ENCODE data around the gene RNU2-63P. TPM values are rescaled to one million over a fixed set of nuclear protein-coding genes. Genes with fewer than 3 reads are reported as not detected.
"Not testable (repeated sequence)": the region's sequence is repeated elsewhere in the genome, so short reads cannot be mapped to it uniquely, and the experiment has no call there.

The RNU2-63P gene
- total RNA-seq (2014; rRNA removed; shearing (Covaris generic)) = 78.3 and 129 TPM in 2 replicates
- not detected in 2 replicates for polyA plus RNA-seq (2015; cell fraction: cytosol; rRNA removed)
- not detected in 2 replicates for polyA plus RNA-seq (2015; cell fraction: nucleus; rRNA removed)

DNA sequence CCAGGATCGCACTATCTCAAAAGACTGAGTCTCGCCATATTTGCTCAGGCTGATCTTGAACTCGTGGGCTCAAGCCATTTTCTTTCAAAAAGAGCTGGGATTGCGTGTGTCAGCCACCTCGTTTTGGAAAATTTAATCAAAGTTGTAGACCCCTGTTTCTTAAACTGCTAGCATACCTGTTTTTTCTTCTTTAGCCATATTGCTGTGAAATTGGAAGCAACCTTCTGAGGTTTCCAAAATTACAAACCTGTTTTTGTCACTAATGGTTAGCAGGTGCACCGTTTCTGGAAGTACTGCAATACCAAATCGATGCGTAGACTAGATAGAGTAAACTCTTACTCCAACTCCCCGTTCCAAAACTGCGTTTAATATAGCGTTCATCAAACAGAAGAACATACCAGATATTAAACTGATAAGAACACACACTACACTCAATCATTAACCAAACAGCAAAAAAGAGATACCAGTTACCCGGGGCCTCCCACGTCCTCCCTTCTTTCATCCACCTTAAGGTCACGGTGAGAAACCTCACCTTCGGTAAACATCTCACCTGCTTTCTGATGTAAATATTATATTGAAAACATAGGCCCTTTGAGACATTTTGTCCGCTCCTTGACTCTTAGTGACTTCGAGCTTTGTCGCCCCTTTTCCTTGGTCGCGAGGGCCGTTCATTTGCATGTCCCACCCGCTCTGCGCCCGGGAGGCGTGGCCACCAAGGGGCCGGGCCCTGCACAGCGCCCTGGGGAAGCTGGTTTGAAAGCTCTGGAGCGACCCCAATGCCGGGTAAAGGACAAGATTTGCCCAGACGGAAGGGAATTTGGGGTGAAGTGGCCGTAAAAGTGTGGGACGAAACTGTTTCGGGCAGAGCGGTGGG, at the start of gene RNU2-63P:
Gene RNU2-63P, minus strand, starts transcription at position 462 of the 874 bp plus-strand sequence.
- DNase-seq (ENCODE audit: low read depth) = peak; percentile 98

DNA sequence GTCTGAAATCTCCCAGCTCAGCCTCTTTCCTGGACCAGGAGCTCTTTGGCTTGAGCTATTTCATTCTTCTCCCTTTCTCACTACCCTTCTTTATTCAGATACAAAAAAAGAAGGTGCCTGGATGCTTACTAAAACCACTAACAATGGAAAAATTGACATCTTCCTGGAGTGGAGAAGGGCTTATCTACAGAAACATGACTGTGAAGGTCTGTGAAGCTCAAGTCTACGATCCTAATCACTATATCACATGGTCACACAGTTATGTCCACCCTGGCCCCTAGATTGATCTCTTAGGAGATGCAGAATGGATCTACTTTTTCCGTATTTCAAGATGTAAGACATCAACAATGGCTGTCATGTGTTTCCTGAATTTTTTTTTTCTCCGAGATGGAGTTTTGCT, 44.9 kb upstream of the RNU2-63P start:
- DNase-seq (ENCODE audit: low read depth) = no peak

DNA sequence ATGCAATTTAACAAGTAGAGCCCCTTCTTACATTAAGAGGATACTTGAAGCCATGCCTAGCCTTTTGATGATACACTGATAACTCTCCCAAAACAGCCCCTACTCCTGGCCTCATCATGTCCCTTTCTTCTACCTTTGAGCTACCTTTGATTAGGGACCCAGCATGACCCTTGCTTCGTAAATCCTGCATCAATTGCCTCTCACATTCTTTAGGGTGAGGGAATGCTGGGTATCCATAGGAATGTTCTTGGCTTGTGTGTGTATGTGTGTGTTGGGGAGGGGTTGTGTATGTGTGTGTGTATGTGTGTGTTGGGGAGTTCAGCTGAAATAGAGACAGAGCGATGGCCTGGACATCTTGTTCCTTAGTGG, 44.5 kb upstream of the RNU2-63P start:
- DNase-seq (ENCODE audit: low read depth) = no peak

DNA sequence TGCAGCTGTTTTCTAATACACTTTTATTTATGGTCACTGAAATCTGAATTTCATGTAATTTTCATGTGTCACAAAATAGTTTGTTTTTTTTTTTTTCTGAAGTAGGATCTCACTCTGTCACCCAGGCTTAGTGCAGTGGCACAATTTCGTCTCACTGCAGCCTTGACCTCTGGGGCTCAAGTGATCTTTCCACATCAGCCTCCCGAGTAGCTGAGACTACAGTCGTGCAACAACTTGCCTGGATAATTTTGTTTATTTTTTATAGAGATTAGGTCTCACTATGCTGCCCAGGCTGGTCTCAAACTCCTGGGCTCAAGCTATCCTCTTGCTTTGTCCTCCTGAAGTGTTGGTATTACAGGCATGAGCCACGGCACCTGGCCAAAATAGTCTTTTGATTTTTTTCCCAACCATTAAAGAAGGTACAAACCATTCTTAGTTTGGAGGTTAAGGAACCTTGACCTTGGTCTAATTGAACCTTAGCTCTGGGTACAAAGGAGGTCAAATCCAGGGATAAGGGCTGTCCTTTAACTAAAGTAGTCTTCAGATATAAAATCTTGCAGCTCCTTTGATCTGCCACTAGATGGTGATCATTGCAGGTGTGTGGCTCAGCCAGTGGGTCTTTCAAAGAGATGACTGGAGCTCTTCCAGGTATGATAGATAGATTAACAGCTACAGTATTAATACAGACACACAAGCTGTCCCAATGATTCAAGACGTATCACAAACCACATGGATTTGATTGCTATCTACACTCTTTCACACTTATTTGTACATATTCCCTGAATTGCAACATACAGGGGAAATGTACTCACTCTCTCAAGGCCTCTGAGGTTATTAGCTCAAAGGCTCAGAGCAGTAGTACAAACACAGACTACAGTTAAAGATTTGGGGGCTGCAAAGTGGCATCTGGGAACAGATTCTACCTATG, 43.9 kb upstream of the RNU2-63P start:
- DNase-seq (ENCODE audit: low read depth) = peak; percentile 17

DNA sequence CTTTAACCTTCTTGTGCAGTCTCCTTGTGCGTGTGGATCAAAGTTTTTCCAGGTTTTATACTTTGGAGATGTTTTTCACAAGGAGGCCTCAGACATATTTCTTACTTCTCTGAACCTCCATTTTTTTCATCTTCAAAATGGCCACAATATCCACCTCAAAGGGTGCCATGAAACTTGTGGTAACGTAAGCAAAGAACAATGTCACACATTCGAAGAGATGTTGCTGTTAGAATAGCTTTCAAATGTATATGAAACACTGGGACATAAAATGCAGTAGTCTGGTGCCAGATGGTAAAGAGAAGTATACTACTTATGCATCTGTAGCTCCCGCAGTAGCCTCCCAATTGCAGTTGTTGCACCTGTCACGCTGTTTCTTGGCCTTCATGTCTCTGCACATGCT, 41.8 kb upstream of the RNU2-63P start:
- no peak for DNase-seq (ENCODE audit: low read depth)

GRCh38 chr2:88057437-88057844, 41.1 kb upstream of the RNU2-63P start:
- no peak for DNase-seq (ENCODE audit: low read depth)

GRCh38 chr2:88055371-88056128, 39.2 kb upstream of the RNU2-63P start, which contains the start of gene KRCC1:
KRCC1 (minus strand) TSS chr2:88055783; CDS start chr2:88028563, 27,220 bp downstream.
- peak; percentile 93 for DNase-seq (ENCODE audit: low read depth)

DNA sequence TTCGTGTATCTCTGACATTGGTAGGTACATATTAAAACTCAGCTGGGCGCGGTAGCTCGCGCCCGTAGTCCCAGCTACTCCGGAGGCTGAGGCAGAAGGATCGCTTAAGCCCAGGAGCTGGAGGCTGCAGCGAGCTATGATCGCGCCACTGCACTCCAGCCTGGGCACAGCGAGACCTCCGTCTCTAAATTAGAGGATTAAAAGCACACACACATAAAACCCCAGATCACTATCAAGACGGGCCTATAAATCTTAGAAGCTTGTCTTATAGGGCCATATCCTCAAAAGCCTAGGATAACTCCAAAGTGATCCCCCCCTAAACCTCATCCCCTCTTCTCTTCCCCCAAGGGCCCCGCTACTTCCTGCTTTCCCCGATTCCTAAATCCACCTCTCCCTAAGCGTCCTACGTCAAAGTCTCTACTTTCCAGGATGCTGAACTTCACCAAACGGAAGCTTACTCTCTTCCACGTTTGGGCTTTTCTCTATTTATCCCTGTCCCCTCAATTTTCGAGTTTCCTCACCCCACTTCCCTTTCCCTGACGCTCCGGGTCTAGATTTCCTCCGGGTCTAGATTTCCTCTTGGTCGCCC, 38.5 kb upstream of the RNU2-63P start:
- no peak for DNase-seq (ENCODE audit: low read depth)

GRCh38 chr2:88053934-88054781, 37.8 kb upstream of the RNU2-63P start:
- DNase-seq (ENCODE audit: low read depth) = no peak

DNA sequence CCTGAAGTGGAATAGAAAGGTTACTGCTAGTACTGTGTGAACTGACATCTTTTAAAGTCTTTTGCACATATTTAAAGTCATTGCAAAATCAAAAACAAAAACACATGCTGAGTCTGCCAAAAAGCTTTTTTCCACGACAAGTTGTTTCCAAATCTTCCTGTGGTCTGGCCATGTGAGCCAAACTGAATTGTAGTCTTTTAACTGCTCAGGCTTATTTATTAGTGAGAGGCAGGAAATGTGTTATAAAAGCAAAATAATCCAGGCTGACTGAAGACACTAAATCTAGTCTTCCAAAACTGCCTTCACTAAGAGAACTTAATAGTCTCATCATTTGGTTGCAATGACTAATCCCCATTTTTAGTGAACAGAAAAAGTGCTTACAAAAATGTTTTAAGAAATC, 36.9 kb upstream of the RNU2-63P start:
- no peak for DNase-seq (ENCODE audit: low read depth)

- no peak for DNase-seq (ENCODE audit: low read depth)
Observed at GRCh38 chr2:88051792-88052191, 35.4 kb upstream of the RNU2-63P start.

- no peak for DNase-seq (ENCODE audit: low read depth)
Observed at GRCh38 chr2:88049622-88050021, 33.3 kb upstream of the RNU2-63P start.

GRCh38 chr2:88048541-88048940, 32.2 kb upstream of the RNU2-63P start:
- no peak for DNase-seq (ENCODE audit: low read depth)

DNA sequence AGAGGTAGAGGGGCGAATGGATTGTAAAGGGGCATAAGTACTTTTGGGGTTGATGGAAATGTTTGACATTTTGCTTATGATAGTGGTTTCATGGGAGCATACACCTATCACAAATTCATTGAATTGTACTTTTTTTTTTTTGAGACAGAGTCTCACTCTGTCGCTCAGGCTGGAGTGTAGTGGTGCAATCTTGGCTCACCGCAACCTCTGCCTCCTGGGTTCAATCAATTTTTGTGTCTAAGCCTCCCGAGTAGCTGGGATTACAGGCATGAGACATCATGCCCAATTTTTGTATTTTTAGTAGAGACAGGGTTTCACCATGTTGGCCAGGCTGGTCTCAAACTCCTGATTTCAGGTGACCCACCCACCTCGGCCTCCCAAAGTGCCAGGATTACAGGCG, 29.2 kb upstream of the RNU2-63P start:
- not testable (repeated sequence) for DNase-seq (ENCODE audit: low read depth)

- DNase-seq (ENCODE audit: low read depth) = no peak
Observed at GRCh38 chr2:88042476-88042875, 26.1 kb upstream of the RNU2-63P start.

DNA sequence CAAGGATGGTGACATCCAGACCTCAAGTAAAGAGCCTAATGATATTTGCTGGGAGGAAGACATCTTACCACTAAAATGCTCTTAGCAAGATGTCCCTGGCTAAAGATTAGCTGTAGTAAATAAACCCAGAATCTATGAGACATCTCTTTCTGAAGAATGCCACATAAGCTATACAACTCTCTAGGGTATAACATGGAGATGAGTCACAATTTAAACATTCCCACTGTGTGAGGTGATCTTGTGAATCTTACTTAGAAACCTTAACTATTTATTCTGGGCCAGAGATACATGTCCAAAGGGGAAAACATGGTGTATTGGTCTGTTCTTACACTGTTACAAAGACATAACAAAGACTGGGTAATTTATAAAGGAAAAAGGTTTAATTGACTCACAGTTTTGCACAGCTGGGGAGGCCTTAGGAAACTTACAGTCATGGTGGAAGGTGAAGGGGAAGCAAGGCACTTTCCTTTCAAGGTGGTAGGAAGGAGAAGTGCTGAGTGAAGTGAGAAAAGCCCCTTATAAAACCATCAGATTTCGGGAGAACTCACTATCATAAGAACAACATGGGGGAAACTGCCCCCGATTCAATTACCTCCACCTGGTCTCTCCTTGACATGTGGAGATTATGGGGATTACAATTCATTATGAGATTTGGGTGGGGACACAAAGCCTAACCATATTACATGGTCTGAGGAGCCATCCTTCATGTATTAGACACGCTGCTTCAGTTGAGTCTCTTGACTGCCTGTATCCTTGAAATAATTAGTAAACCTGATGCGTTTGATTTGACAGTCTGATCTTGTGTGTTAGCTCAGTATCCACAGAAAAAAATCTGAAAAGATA, 22.1 kb upstream of the RNU2-63P start:
- DNase-seq (ENCODE audit: low read depth) = peak; percentile 87

DNA sequence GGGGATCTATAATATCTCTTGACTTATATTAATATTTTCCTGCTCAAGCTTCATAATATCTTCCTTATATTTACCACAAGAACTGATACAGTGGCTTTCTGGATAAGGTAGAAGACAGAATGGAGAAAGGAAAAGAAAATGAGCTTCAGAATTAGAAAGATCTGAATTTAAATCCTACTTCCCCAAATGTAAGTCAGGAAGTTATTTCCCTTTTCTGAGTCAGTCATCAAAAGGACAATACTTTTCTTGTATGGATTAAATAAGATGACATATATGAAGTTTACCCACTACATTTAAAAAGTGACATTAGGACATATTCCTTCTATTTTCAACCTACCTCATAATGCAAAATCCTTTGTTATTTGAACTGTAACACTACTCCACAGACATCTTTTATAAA, 20.3 kb upstream of the RNU2-63P start:
- DNase-seq (ENCODE audit: low read depth) = no peak

- no peak for DNase-seq (ENCODE audit: low read depth)
Observed at GRCh38 chr2:88036182-88036581, 19.8 kb upstream of the RNU2-63P start.
